Fibroblast of mammary gland (primary cell): Measurements from ENCODE around the gene SPATA2.

Experiments
- DNase-seq: peaks from one replicate; pipeline ENCODE4 v3.0.0-alpha.2; 2010; ENCODE audit warnings: low read depth
- H3K4me3 ChIP-seq: 2 replicates; pipeline ENCODE4 v1.5.1; 2011; ENCODE audit warnings: low read depth, mild to moderate bottlenecking, low read length, moderate library complexity; ENCODE audit not compliant: control insufficient read depth
- TF ChIP-seq, protein P1 (sequence below): conservative IDR thresholded peaks from 2 replicates; pipeline ENCODE4 v1.5.1; 2011; ENCODE audit warnings: low read depth, low read length, inconsistent platforms; ENCODE audit not compliant: control insufficient read depth, insufficient read depth

Gene SPATA2

GRCh38 chr20:49888212-49889000, 26.9 kb downstream of the SPATA2 start:
- TF ChIP-seq, protein P1, sequence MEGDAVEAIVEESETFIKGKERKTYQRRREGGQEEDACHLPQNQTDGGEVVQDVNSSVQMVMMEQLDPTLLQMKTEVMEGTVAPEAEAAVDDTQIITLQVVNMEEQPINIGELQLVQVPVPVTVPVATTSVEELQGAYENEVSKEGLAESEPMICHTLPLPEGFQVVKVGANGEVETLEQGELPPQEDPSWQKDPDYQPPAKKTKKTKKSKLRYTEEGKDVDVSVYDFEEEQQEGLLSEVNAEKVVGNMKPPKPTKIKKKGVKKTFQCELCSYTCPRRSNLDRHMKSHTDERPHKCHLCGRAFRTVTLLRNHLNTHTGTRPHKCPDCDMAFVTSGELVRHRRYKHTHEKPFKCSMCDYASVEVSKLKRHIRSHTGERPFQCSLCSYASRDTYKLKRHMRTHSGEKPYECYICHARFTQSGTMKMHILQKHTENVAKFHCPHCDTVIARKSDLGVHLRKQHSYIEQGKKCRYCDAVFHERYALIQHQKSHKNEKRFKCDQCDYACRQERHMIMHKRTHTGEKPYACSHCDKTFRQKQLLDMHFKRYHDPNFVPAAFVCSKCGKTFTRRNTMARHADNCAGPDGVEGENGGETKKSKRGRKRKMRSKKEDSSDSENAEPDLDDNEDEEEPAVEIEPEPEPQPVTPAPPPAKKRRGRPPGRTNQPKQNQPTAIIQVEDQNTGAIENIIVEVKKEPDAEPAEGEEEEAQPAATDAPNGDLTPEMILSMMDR, result peak; percentile 87
- peak; percentile 54 for DNase-seq
- no peak overlapping the region for H3K4me3 ChIP-seq

DNA sequence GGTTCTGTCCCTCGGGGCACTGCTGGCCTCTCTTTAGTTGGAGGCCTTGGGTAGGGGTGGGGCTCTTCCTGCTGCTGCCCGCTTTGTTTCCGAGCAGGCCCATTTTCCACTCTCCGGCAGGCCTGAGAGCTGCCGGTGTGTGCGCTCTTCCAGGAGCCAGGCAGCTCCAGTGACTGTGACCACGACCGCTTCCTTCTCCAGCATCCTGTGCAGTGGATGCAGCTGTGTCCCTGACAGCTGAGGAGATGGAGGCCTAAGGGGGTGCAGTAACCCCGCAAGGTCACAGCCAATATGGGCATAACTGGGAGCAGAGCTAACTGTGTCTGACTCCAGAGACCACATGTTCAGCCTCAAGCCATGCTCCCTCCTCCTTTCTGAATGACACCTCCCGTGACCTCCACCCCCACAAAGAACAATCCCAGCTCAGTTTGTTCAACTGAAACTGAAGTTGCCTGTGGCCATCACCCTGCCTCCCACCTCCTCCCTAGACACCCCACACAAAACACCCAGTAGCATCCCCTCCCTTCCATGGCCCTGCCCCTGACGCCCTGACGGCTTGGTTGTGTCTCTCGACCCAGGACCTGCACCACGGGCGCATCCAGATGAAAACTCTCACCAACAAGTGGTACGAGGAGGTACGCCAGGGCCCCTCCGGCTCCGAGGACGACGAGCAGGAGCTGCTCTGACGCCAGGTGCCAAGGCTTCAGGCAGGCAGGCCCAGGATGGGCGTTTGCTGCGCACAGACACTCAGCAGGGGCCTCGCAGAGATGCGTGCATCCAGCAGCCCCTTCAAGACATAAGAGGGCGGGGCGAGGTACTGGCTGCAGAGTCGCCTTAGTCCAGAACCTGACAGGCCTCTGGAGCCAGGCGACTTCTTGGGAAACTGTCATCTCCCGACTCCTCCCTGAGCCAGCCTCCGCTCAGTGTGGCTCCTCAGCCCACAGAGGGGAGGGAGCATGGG, 27.8 kb downstream of the SPATA2 start:
- TF ChIP-seq, protein P1, result no peak
- peak; percentile 41 for DNase-seq
- no peak overlapping the region for H3K4me3 ChIP-seq

- no peak overlapping the region for H3K4me3 ChIP-seq
- TF ChIP-seq, protein P1, result no peak
- DNase-seq, result no peak
Measured at GRCh38 chr20:49886571-49887213, 28.6 kb downstream of the SPATA2 start.

DNA sequence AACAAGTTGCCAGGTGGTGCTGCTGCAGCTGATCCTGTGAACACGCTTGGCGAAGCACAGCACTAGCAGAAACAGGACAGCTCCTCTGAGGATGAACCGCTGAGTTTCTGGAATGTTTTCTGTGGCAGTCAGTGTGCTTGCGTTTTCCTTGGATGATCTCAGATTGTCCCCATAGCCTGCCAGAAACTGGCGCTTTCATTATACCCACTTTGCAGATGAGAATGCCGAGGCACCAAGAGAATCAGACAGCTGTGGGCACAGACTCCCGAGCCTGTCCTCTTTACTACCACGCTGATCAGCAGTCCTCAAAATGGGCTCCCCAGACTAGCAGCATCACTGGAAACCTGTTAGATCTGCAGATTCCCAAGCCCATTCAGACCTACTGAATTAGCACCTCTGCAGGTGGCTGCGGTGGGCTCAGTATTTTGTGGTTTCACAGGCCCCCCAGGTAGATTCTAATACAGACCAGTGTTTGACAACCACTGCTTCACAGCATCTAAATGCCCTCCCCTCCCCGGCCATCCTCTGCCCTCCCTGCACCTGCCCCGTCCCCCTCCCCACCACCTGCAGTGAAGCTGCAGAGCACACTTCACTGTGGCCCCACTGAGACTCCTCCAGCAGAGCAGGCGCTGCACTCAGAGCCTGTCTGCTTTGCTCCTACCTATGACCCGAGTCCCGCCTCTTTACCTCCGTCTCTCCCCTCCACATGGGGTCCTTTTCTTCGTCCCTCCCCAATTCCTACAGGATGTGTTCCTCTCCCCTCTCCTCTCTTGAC, 29.6 kb downstream of the SPATA2 start:
- H3K4me3 ChIP-seq, result no peak overlapping the region
- DNase-seq, result no peak
- TF ChIP-seq, protein P1, result no peak

DNA sequence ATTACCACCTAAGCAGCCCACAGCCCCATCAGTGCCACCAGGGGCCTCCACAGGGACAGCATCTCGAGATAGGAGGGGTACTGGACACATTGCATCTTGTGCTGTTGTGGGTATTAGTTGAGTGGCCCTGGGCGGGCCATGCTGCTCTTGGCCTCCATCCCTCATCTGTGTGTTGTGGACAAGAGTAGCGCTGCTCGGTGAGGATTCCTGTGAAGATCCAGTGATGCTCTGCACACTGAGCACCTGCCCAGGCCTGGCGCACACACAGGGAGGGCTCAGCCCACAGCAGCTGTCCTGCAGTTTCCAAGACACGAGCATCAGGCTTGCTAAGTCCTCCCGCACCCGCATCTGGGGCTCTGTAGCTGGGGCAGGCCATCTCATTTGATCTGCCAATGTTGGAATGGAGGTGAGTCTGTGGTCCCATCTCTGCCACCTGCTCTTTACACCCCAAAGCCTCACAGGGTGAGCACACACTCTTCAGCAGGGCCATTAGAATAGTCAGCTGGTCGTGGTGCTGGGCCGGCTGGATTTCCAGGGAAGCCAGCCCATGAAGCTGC, 32.0 kb downstream of the SPATA2 start:
- DNase-seq, result no peak
- TF ChIP-seq, protein P1, result no peak
- H3K4me3 ChIP-seq, result no peak overlapping the region
